HL-60 (cell line): ENCODE results near the gene ADAMTSL3.

Experiments
- CTCF ChIP-seq: IDR thresholded peaks from one replicate; pipeline ENCODE4 v1.5.1; 2011; ENCODE audit warnings: low read length, control low read depth, inconsistent platforms; ENCODE audit not compliant: insufficient read depth
- GABPA ChIP-seq: IDR thresholded peaks from 2 replicates; pipeline ENCODE4 v1.6.1; 2012; ENCODE audit warnings: low read depth
- POLR2AphosphoS5 ChIP-seq: IDR thresholded peaks from 2 replicates; pipeline ENCODE4 v1.6.1; 2012; ENCODE audit warnings: low read depth
- REST ChIP-seq: IDR thresholded peaks from 2 replicates; pipeline ENCODE4 v1.6.1; 2012; ENCODE audit warnings: low read depth; ENCODE audit not compliant: insufficient replicate concordance

- TF ChIP-seq CTCF (no peak), POLR2AphosphoS5 (no peak), GABPA (no peak), REST (no peak)
Observed at GRCh38 chr15:83643201-83643600, 10.7 kb upstream of the ADAMTSL3 start.
